NB4 (cell line): ENCODE results near the gene COL4A2.
"Not testable (repeated sequence)": the region's sequence is repeated elsewhere in the genome, so short reads cannot be mapped to it uniquely, and the experiment has no call there.

Experiments
- DNase-seq: peaks from one replicate; pipeline ENCODE4 v3.0.0; 2010; ENCODE audit warnings: low read depth
- H3K4me3 ChIP-seq: one replicate; pipeline ENCODE4 v1.5.1; 2011; ENCODE audit warnings: mild to moderate bottlenecking, low read depth, low read length, moderate library complexity
- CTCF ChIP-seq: IDR thresholded peaks from one replicate; pipeline ENCODE4 v1.5.1; 2012; ENCODE audit warnings: low read depth, low read length
- MAX ChIP-seq: IDR thresholded peaks from 2 replicates; pipeline ENCODE4 v1.6.1; 2011; ENCODE audit warnings: low read depth, low read length
- MYC ChIP-seq: IDR thresholded peaks from 2 replicates; pipeline ENCODE4 v1.6.1; 2011; ENCODE audit warnings: low read depth, low read length
- POLR2A ChIP-seq: IDR thresholded peaks from 2 replicates; pipeline ENCODE4 v1.6.1; 2011; ENCODE audit warnings: mild to moderate bottlenecking; ENCODE audit not compliant: insufficient read length; ENCODE audit errors: extremely low read depth

The COL4A2 gene

GRCh38 chr13:110391273-110391672 lies 84.2 kb downstream of the COL4A2 start:
- TF ChIP-seq CTCF = no peak
- no peak for TF ChIP-seq POLR2A
- no peak for TF ChIP-seq MYC
- no peak for TF ChIP-seq MAX
- DNase-seq = no peak

GRCh38 chr13:110392510-110393240 lies 85.6 kb downstream of the COL4A2 start:
- TF ChIP-seq POLR2A (no peak), MYC (no peak), CTCF (no peak), MAX (no peak)
- H3K4me3 ChIP-seq = no peak overlapping the region
- no peak for DNase-seq

More at GRCh38 chr13:110391273-110391672, 84.2 kb downstream of the COL4A2 start:
- H3K4me3 ChIP-seq = no peak overlapping the region

- no peak overlapping the region for H3K4me3 ChIP-seq
- DNase-seq = no peak
- TF ChIP-seq CTCF = no peak
- TF ChIP-seq MAX = no peak
- TF ChIP-seq MYC = no peak
- TF ChIP-seq POLR2A = no peak
These were observed 86.7 kb downstream of the COL4A2 start for GRCh38 chr13:110393761-110394160.

GRCh38 chr13:110394371-110394841 lies 87.3 kb downstream of the COL4A2 start:
- DNase-seq = no peak
- no peak for TF ChIP-seq POLR2A
- no peak for TF ChIP-seq MAX
- no peak for TF ChIP-seq MYC
- TF ChIP-seq CTCF = no peak
- no peak overlapping the region for H3K4me3 ChIP-seq

- DNase-seq, H3K4me3 ChIP-seq: not testable (repeated sequence)
These were observed 88.5 kb downstream of the COL4A2 start for GRCh38 chr13:110395616-110396015.

- no peak for TF ChIP-seq POLR2A
- TF ChIP-seq MAX = no peak
- no peak for TF ChIP-seq MYC
- TF ChIP-seq CTCF = no peak
- no peak overlapping the region for H3K4me3 ChIP-seq
- no peak for DNase-seq
These were observed 89.4 kb downstream of the COL4A2 start for GRCh38 chr13:110396476-110396875.
